ENCODE measurements around the gene RBM38. TPM values are rescaled to one million over a fixed set of nuclear protein-coding genes. Genes with fewer than 3 reads are reported as not detected.

RBM38 gene
- total and polyA plus RNA-seq, 2 of the 4 experiments (the other 2 are of a cell fraction) = 5.2 to 11.9 TPM

DNA sequence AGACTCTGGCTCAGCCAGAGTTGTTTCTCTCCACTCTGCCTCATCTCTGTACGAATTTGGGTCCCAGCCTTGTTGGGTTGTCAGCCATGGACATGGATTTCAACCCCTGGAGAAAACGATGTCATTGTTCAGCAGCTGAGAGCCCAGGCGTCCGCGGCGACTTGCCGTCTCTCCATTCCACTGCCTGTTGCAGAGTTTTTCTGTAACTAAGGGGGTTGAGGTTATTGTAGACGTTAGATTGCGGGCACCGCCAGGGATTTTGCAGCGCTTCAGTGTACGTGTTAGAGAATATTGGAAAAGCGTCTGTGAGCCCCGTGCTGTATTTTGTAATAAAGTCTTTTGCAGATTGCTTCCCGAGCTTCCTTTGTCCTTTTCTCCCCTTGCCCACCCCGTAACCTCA is 13.1 kb upstream of the RBM38 start:
- H2BK20ac ChIP-seq (ENCODE audit: low read depth, low read length) = no peak overlapping the region
- no peaks in the 10 kb centered on the region for H3K4me1 ChIP-seq (ENCODE audit: control insufficient read depth, insufficient read depth, low read length)
- H2BK5ac ChIP-seq (ENCODE audit: low read depth, low read length, poor library complexity, severe bottlenecking) = no peak overlapping the region
- no peak overlapping the region for H4K91ac ChIP-seq (ENCODE audit: insufficient read depth, low read depth, low read length)
- H3K4me2 ChIP-seq (ENCODE audit: low read depth, low read length) = no peak overlapping the region
- no peak overlapping the region for H3K23ac ChIP-seq (ENCODE audit: low read depth, low read length)
- ChIA-PET CTCF (interaction anchor here (0.8 kb wide), 1 partner anchor 14 kb away, joined by 3 read pairs; no protein-coding TSS in a partner anchor), POLR2A (ENCODE audit: unreplicated experiment) (no interaction called here)
- H3K27ac ChIP-seq (ENCODE audit: insufficient read depth, low read length) = no peak overlapping the region
- DNase-seq (no peak), ATAC-seq (ENCODE audit: low read depth) (no peak)
- 80% methylated on average over 1 of the region's 16 CpGs; no CpG with 5 or more reads in 1 of the 2 experiments for WGBS, 2 experiments (ENCODE audit: extremely low coverage in 2 of 2, insufficient read length in 1 of 2)
- no peak overlapping the region for H3K4me3 ChIP-seq (ENCODE audit: insufficient read depth, low read depth, low read length)
- no peak overlapping the region for H3K18ac ChIP-seq (ENCODE audit: low read depth, low read length)
- H3K79me1 ChIP-seq (ENCODE audit: low read depth in 1 of 2, low read length in 2 of 2) = no peaks in the 10 kb centered on the region; a peak in 1 of 4 replicates
- H3K36me3 ChIP-seq (ENCODE audit: control insufficient read depth, insufficient read depth, low read length) = peaks cover 48% of the 10 kb centered on the region
- intact Hi-C loops (cut with micrococcal nuclease) (no loop called here), dilution Hi-C loops (cut with HindIII; ENCODE audit: low sequenced_read_pairs, unreplicated experiment) (no loop called here), in situ Hi-C loops (cut with MboI; ENCODE audit: low sequenced_read_pairs) (loop anchor here (25.0 kb wide), 1 partner anchor 1659 kb away; the partner anchor contains the start of genes ATP5F1E and PRELID3B)
- H4K8ac ChIP-seq (ENCODE audit: low read depth in 2 of 2, low read length in 2 of 2) = no peak overlapping the region
- no peak overlapping the region for H3K56ac ChIP-seq (ENCODE audit: extremely low read depth, insufficient read depth, low read length)
- no peaks in the 10 kb centered on the region for H3K9me3 ChIP-seq (ENCODE audit: control insufficient read depth, insufficient read depth, low read length)
- no peak overlapping the region for H2AFZ ChIP-seq (replicated peaks; ENCODE audit: low read length, poor library complexity)
- no TSS peak for BruUV-seq (replicated peaks)
- no peak overlapping the region for H2BK120ac ChIP-seq (ENCODE audit: low read depth, low read length)
- no peak overlapping the region for H4K5ac ChIP-seq (ENCODE audit: low read depth, low read length)
- no peak overlapping the region for H2AK9ac ChIP-seq (replicated peaks; ENCODE audit: low read depth, low read length, poor library complexity)
- no peaks in the 10 kb centered on the region for H3K9me1 ChIP-seq (ENCODE audit: insufficient read depth, low read length)
- no peak overlapping the region for H3K14ac ChIP-seq (replicated peaks; ENCODE audit: low read depth, low read length)
- H3K9ac ChIP-seq (ENCODE audit: low read depth, low read length) = no peak overlapping the region
- no peak overlapping the region for H2AK5ac ChIP-seq (ENCODE audit: low read depth, low read length)
- TF ChIP-seq NFE2L2 (IDR thresholded peaks at IDR 0.05; ENCODE audit: low read depth, low read length) (no peak), MXI1 (IDR thresholded peaks at IDR 0.05; ENCODE audit: borderline replicate concordance, low read depth, low read length) (no peak), MAFK (IDR thresholded peaks at IDR 0.05; ENCODE audit: low read depth, low read length) (no peak), MAZ (IDR thresholded peaks at IDR 0.05; ENCODE audit: borderline replicate concordance, low read depth, low read length) (no peak), RCOR1 (IDR thresholded peaks at IDR 0.05; ENCODE audit: insufficient replicate concordance, low read length) (no peak), RAD21 (IDR thresholded peaks at IDR 0.05; ENCODE audit: low read length) (no peak), SMC3 (IDR thresholded peaks at IDR 0.05; ENCODE audit: low read depth, low read length) (no peak), CEBPB (IDR thresholded peaks at IDR 0.05; ENCODE audit: low read depth, low read length) (no peak), CHD1 (IDR thresholded peaks at IDR 0.05; ENCODE audit: low read depth, low read length) (no peak), RFX5 (IDR thresholded peaks at IDR 0.05; ENCODE audit: low read depth, low read length) (no peak), POLR2A (IDR thresholded peaks at IDR 0.05; ENCODE audit: low read depth, low read length) (no peak), BHLHE40 (IDR thresholded peaks at IDR 0.05; ENCODE audit: low read depth, low read length) (no peak)
- TF ChIP-seq, protein P1, sequence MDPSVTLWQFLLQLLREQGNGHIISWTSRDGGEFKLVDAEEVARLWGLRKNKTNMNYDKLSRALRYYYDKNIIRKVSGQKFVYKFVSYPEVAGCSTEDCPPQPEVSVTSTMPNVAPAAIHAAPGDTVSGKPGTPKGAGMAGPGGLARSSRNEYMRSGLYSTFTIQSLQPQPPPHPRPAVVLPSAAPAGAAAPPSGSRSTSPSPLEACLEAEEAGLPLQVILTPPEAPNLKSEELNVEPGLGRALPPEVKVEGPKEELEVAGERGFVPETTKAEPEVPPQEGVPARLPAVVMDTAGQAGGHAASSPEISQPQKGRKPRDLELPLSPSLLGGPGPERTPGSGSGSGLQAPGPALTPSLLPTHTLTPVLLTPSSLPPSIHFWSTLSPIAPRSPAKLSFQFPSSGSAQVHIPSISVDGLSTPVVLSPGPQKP (IDR thresholded peaks at IDR 0.05; ENCODE audit: borderline replicate concordance, low read depth, low read length) = no peak
- TF ChIP-seq, protein P2, sequence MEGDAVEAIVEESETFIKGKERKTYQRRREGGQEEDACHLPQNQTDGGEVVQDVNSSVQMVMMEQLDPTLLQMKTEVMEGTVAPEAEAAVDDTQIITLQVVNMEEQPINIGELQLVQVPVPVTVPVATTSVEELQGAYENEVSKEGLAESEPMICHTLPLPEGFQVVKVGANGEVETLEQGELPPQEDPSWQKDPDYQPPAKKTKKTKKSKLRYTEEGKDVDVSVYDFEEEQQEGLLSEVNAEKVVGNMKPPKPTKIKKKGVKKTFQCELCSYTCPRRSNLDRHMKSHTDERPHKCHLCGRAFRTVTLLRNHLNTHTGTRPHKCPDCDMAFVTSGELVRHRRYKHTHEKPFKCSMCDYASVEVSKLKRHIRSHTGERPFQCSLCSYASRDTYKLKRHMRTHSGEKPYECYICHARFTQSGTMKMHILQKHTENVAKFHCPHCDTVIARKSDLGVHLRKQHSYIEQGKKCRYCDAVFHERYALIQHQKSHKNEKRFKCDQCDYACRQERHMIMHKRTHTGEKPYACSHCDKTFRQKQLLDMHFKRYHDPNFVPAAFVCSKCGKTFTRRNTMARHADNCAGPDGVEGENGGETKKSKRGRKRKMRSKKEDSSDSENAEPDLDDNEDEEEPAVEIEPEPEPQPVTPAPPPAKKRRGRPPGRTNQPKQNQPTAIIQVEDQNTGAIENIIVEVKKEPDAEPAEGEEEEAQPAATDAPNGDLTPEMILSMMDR (conservative IDR thresholded peaks at IDR 0.05; ENCODE audit: low read depth, low read length) = no peak
- no peaks in the 10 kb centered on the region for H3K27me3 ChIP-seq (ENCODE audit: control insufficient read depth, insufficient read depth, low read length)
- H2BK15ac ChIP-seq (ENCODE audit: low read depth, low read length) = no peak overlapping the region
- H4K20me1 ChIP-seq (ENCODE audit: insufficient read depth, low read length) = no peaks in the 10 kb centered on the region; the same call in 1 of the 2 replicates
- no peak overlapping the region for H3K4ac ChIP-seq (ENCODE audit: low read depth, low read length)

All from IMR-90 (cell line).